ENCODE results near the gene XRCC1.
A peak's percentile ranks its signal among the peaks of the same experiment; 100 is the strongest.
"Not testable (repeated sequence)": the region's sequence is repeated elsewhere in the genome, so short reads cannot be mapped to it uniquely, and the experiment has no call there.

XRCC1 gene

DNA sequence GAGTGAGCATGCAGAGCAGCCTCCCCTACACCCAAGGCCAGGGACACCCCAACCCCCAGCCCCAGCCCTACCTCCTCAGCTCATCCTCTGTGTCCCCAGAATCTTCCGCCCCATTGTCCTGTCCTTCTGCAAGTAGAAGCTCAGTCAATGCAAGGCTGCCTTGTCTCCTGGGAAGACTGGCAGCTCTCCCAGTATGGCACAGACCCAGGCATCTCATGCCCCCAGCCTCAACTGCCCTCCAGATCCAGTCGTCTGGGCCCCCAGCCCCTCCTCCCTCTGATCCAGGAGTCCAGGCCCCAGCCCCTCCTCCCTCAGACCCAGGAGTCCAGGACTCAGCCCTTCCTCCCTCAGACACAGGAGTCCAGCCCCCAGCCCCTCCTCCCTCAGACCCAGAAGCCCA, 29.3 kb downstream of the XRCC1 start:
- no peak for DNase-seq (ENCODE audit: low read depth)

DNA sequence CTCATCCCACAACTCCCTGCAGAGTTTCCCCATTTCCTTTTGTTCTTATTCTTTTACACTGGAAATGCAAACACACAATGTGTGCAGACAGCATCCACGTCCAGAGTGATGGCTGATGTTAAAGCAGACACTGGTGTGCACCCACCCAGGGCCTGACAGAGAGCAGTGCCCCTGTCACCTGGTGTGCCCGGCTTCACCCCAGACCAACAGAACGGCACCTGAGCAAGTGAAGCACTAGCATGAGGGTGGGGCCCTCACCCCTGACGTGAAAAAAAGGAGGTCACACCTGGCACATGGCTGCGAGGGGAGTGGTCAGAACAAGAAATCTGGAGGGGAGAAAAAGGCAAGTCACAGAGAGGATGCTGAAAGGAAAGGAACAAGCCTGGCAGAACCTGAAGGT, 30.1 kb downstream of the XRCC1 start:
- no peak for DNase-seq (ENCODE audit: low read depth)

DNA sequence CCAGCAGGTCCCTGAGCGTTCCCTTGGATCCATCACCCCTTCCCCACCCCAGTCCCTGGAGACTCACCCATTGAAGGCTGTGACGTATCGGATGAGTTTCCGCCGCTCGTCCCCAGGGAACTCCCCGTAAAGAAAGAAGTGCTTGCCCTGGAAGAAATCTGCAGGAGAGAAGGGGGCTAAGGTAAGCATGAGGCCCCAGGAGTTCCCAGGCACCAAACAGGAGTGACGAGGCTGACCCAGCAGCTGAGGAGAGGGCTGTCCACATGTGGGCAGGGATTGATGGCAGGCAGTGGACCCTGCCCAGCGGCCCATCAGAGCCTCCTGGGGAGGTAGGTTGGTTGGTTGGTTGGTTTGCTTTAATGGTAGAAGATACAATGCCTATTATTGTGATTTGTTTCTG, 31.2 kb downstream of the XRCC1 start:
- DNase-seq (ENCODE audit: low read depth), result no peak

- DNase-seq (ENCODE audit: low read depth), result no peak
Measured at GRCh38 chr19:43541920-43542650, 33.2 kb downstream of the XRCC1 start.

DNA sequence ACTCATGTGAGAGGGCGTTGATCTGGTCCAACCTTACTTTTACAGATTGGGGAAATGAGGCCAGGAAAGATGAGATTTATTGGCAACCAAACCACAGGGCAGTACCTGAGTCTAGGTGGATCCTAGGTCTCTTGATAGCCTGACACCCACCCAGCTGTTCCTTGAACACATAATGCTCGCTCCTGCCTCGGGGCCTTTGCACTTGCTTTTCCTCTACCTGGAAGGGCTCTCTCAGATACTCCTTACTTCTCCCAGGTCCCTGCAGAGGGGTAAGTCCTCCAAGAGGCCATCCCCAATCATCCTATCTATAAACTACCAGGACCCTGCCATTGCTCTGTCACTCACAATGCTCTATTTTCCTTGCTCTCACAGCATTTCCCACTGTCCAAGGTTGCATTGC, 34.9 kb downstream of the XRCC1 start:
- DNase-seq (ENCODE audit: low read depth), result no peak

- DNase-seq (ENCODE audit: low read depth), result no peak
Measured at GRCh38 chr19:43538922-43539321, 36.4 kb downstream of the XRCC1 start.

- no peak for DNase-seq (ENCODE audit: low read depth)
Measured at GRCh38 chr19:43534816-43535761, 40.2 kb downstream of the XRCC1 start.

DNA sequence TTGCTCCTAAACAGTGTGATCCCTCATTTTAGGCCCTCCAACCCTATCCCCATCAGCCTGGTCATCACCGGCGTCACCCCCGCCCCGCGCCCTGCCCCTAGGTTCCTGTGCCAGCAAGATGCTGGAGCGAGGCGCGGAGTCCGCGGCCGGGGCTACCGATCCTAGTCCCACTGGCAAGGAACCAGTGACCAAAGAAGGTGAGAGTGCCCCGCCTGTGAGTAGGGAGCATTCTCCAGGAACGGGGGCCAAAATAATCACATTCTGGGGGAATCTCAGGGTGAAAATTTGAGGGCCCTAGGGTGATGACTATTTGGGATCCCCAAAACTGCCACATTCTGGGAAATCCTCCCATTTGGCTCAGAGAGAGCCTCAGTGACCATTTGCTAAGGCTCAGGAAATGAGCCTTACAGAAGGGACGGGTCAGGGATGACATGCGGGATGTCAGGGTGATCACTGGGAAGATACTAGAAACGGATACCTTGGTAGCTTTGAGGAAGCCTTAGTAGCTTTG, 41.0 kb downstream of the XRCC1 start:
- DNase-seq (ENCODE audit: low read depth), result no peak

- DNase-seq (ENCODE audit: low read depth), result peak; percentile 91
Measured at GRCh38 chr19:43533546-43534304, 41.6 kb downstream of the XRCC1 start.

GRCh38 chr19:43532962-43533545, 42.3 kb downstream of the XRCC1 start, which contains the start of gene ZNF575:
ZNF575 (plus strand) TSS chr19:43533188; CDS start chr19:43534423, 1,235 bp downstream.
- peak; percentile 74 for DNase-seq (ENCODE audit: low read depth)

DNA sequence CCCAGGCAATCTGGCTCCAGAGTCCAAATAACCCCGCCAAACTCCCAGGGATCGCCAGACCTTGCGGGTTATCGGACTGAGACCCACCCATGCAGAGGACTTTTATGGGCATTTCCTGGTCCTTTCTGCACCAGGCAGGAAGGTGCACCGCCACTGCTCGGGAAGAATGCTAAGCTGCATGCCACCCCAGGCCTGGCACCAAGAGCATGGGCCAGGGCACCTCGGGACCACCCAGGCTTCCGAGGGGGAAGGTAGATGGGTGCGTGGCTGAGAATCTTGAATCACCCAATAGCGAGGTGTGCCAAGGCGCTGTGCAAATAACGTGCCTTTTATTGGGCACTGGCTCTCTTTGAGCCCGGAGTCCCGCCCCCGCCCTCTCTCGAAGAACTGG, 42.8 kb downstream of the XRCC1 start:
- no peak for DNase-seq (ENCODE audit: low read depth)

GRCh38 chr19:43527860-43528622, 47.3 kb downstream of the XRCC1 start:
- no peak for DNase-seq (ENCODE audit: low read depth)

DNA sequence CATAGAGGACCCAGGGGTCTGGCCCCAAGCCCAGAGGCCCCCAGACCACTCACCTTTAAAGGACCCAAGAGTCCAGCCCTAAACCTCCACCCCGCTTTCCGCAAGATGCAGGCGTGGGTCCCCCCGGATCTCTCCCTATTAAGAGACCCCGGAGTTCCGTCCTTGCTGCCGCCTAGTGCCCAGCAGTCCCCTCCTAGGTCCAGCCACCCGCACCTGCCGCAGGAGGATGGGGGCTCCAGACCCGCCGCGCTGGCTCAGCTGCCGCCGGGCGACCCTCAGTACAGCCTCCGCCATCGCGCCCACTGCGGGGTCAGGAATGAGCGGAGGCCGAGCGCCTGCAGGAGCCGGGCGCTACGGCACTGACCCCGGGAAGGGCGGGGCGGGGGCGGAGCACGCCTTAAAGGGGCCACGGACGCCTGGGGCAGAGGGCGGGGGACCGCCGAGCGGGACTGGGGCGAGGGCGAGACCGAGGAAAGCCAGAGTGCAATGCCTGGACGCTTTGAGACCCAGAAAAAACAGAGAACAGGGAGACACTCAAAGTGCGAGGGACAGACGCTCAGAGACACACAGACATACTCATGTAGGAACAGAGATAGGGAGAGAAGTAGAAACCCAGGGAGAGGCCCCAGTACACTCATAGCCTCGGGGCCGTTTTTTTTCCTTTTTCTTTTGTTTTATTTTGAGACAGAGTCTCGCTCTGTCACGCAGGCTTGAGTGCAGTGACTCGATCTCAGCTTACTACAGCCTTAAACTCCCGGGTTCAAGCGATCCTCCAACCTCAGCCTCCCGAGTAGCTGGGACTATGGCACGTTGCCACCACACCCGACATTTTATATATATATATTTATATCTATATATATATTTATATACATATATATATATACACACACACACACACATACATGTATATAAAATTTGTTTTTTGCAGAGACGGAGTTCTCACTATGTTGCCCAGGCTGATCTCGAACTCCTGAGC, 48.2 kb downstream of the XRCC1 start, which contains the start of gene ETHE1:
Gene ETHE1 (minus strand): TSS at position 318 of the 976 bp plus-strand sequence. CDS start 24 bp downstream, at position 294.
- DNase-seq (ENCODE audit: low read depth), result peak; percentile 62

- no peak for DNase-seq (ENCODE audit: low read depth)
Measured at GRCh38 chr19:43525836-43526771, 49.2 kb downstream of the XRCC1 start.

GRCh38 chr19:43524922-43525835, 50.1 kb downstream of the XRCC1 start:
- DNase-seq (ENCODE audit: low read depth), result no peak

DNA sequence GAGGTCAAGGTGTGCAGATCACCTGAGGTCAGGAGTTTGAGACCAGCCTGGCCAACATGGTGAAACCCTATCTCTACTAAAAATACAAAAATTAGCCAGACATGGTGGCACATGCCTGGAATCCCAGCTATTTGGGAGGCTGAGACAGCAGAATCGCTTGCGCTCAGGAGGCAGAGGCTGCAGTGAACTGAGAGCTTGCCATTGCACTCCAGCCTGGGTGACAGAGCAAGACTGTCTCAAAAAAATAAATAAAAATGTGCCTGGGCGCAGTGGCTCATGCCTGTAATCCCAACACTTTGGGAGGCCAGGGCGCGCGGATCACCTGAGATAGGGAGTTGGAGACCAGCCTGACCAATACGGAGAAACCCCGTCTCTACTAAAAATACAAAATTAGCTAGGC, 51.6 kb downstream of the XRCC1 start:
- not testable (repeated sequence) for DNase-seq (ENCODE audit: low read depth)

- no peak for DNase-seq (ENCODE audit: low read depth)
Measured at GRCh38 chr19:43522929-43523328, 52.4 kb downstream of the XRCC1 start.

All from activated T-cell treated with anti-CD3 and anti-CD28 coated beads for 1 hour (primary cell).